Upper lobe of left lung (tissue), 6 donors: ENCODE measurements around the gene RAD51C. TPM values are rescaled to one million over a fixed set of nuclear protein-coding genes. Genes with fewer than 3 reads are reported as not detected.
A peak's percentile ranks its signal among the peaks of the same experiment; 100 is the strongest.

Experiments
- ATAC-seq, 2 donors: fragments of 200-7000 bp; cut with Tn5 transposase; one replicate each; pipeline ENCODE4 v1.9.1; 2022; ENCODE audit warnings: mild to moderate bottlenecking in 2 of 2, moderate library complexity in 2 of 2; ENCODE audit not compliant: low FRiP score in 2 of 2
- DNase-seq, 2 donors: peaks; one replicate each; pipeline ENCODE4 v3.0.0-alpha.2; 2019 to 2020
- H3K27ac ChIP-seq, 4 donors: fragments of 200-600 bp; sonication (generic); one replicate each; pipeline ENCODE4 v1.5.1; 2016 to 2019
- H3K27me3 ChIP-seq, 4 donors: fragments of 200-600 bp; sonication (generic); one replicate each; pipeline ENCODE4 v1.5.1; 2017 to 2019
- H3K36me3 ChIP-seq, 4 donors: fragments of 200-600 bp; sonication (generic); one replicate each; pipeline ENCODE4 v1.5.1; 2016 to 2019
- H3K4me1 ChIP-seq, 4 donors: fragments of 200-600 bp; sonication (generic); one replicate each; pipeline ENCODE4 v1.5.1; 2018 to 2019
- H3K4me3 ChIP-seq, 4 donors: fragments of 200-600 bp; sonication (generic); one replicate each; pipeline ENCODE4 v1.5.1; 2017 to 2019; ENCODE audit warnings: mild to moderate bottlenecking in 2 of 4, moderate library complexity in 1 of 4
- H3K9me3 ChIP-seq, 4 donors: fragments of 200-600 bp; sonication (generic); one replicate each; pipeline ENCODE4 v1.5.1; 2018 to 2019
- EP300 ChIP-seq, 4 donors: sonication (generic); formaldehyde crosslinking; IDR thresholded peaks; one replicate each; pipeline ENCODE4 v1.5.1; 2017; ENCODE audit warnings: antibody characterized with exemption in 4 of 4, control low read depth in 2 of 4
- POLR2A ChIP-seq, 4 donors: fragments of 450-650 bp; IDR thresholded peaks; one replicate each; pipeline ENCODE4 v1.5.1; 2016 to 2017; ENCODE audit warnings: antibody characterized with exemption in 4 of 4, mild to moderate bottlenecking in 2 of 4
- POLR2AphosphoS5 ChIP-seq, 2 donors: sonication (generic); formaldehyde crosslinking; IDR thresholded peaks; one replicate each; pipeline ENCODE4 v1.5.1; 2017; ENCODE audit warnings: antibody characterized with exemption in 2 of 2
- WGBS, 2 donors: methylation state at CpG; one replicate each; pipeline ENCODE4 v1.1.5; 2017 to 2018; 5-methylcytosine and 5-hydroxymethylcytosine counted together
- total RNA-seq, 6 donors: library from RNA; depleted of rRNA in 4 of 6; stranded (reverse); fragments of >200 nt in 4 of 6; gene quantifications; one replicate each; pipeline versions ENCODE4 v1.1.0 to v1.2.1, GENCODE V29; 2016 to 2021
- TF ChIP-seq, protein P1 (sequence below), 6 experiments: fragments of 450-650 bp in 4 of 6; fragments of 200-600 bp in 2 of 6; sonication (generic) in 2 of 6; IDR thresholded peaks; one replicate each; pipeline ENCODE4 v1.5.1; 2016 to 2019; ENCODE audit warnings: antibody characterized with exemption in 6 of 6
- donor health status: DM: no; HTN: no; CAD: no; lungs with moderate emphysema.
- donor health status: DM: no; HTN: yes; CAD: no; lungs with severe emphysema.

Gene RAD51C
- total RNA-seq, 6 donors from 2014 or later = 10.9 to 21.0 (median 15.9) TPM

DNA sequence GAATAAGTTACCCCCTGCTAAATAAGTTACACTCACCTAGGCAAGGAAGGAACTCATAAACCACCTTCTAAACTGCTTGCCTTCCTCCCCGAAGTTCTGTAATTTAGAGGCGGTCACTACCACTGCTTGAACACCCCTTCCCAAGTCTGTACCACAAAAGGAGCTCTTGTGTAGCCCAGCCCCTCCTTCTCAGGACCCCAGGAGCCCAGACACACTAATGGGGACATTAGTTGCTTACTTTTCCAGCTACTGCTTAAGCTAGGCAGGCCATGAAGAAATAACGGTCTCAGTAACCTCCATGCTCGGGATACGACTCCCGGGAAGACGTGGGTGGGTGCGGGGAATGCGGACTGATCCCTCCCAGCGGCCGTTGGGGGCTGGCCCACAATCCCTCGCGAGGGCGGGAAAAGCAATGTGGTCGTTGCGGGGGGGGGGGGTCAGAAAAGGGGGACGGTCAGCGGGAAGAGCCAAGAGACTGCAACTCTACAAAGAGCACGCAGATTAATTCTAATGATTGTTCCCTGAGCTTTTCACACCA is 632 bp upstream of the RAD51C start, which contains the start of gene TEX14:
Gene TEX14, minus strand, starts transcription at position 345 of the 538 bp plus-strand sequence. CDS start 40,044 bp downstream, outside the sequence.
- Histone ChIP-seq H3K27me3 (no peaks in the 10 kb centered on the region), H3K36me3 (peaks cover 0 to 7% (median 0%) of the 10 kb centered on the region in 4 donors), H3K4me3 (peak within 1 kb of the TSS; percentile 41 to 76 (median 72)), H3K9me3 (no peaks in the 10 kb centered on the region), H3K27ac (peak within 1 kb of the TSS; percentile 70 to 88 (median 82)), H3K4me1 (peaks cover 9 to 23% (median 14%) of the 10 kb centered on the region in 4 donors)
- ATAC-seq (no peak), DNase-seq (peak in 1 of 2 donors; percentile 55)
- no peak for TF ChIP-seq EP300 (IDR thresholded peaks at IDR 0.05)
- no peak for TF ChIP-seq POLR2AphosphoS5 (IDR thresholded peaks at IDR 0.05)
- no peak for TF ChIP-seq POLR2A (IDR thresholded peaks at IDR 0.05)
- TF ChIP-seq, protein P1, sequence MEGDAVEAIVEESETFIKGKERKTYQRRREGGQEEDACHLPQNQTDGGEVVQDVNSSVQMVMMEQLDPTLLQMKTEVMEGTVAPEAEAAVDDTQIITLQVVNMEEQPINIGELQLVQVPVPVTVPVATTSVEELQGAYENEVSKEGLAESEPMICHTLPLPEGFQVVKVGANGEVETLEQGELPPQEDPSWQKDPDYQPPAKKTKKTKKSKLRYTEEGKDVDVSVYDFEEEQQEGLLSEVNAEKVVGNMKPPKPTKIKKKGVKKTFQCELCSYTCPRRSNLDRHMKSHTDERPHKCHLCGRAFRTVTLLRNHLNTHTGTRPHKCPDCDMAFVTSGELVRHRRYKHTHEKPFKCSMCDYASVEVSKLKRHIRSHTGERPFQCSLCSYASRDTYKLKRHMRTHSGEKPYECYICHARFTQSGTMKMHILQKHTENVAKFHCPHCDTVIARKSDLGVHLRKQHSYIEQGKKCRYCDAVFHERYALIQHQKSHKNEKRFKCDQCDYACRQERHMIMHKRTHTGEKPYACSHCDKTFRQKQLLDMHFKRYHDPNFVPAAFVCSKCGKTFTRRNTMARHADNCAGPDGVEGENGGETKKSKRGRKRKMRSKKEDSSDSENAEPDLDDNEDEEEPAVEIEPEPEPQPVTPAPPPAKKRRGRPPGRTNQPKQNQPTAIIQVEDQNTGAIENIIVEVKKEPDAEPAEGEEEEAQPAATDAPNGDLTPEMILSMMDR (IDR thresholded peaks at IDR 0.05) = no peak
- WGBS, 2 donors = 86% methylated on average over 18 to 19 of the region's 19 CpGs

DNA sequence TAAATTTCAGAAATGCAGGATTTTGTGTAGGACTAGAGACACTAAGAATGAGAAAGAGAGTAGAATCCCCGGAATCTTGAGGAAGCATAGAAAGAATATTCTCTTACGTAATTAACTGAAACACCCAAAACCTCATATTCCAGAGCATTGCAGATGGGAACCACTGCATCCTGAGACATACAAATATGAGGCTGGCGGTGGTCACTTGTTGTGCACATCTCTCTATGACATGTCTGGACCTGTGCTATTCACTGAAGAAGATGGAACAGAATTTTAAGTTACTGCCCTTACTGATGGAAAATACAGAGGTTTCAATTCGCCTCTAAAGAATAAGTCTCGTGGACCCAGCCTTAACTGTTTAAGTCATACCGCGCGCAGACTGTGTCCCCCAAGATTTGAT is 806 bp downstream of the RAD51C start:
- Histone ChIP-seq H3K27me3 (no peaks in the 10 kb centered on the region), H3K4me3 (peak overlapping the region in 3 of 4 donors; percentile 72 to 76 (median 72)), H3K36me3 (peaks cover 0 to 10% (median 0%) of the 10 kb centered on the region in 4 donors), H3K9me3 (no peaks in the 10 kb centered on the region), H3K27ac (peak overlapping the region; percentile 70 to 88 (median 82)), H3K4me1 (peaks cover 9 to 23% (median 14%) of the 10 kb centered on the region in 4 donors)
- ATAC-seq = no peak
- no peak for TF ChIP-seq EP300 (IDR thresholded peaks at IDR 0.05)
- TF ChIP-seq, protein P1 (IDR thresholded peaks at IDR 0.05) = no peak
- no peak for TF ChIP-seq POLR2A (IDR thresholded peaks at IDR 0.05)
- TF ChIP-seq POLR2AphosphoS5 (IDR thresholded peaks at IDR 0.05) = no peak
- WGBS, 2 donors = 70 to 77% methylated on average over 8 of the region's 8 CpGs
- DNase-seq = no peak

DNA sequence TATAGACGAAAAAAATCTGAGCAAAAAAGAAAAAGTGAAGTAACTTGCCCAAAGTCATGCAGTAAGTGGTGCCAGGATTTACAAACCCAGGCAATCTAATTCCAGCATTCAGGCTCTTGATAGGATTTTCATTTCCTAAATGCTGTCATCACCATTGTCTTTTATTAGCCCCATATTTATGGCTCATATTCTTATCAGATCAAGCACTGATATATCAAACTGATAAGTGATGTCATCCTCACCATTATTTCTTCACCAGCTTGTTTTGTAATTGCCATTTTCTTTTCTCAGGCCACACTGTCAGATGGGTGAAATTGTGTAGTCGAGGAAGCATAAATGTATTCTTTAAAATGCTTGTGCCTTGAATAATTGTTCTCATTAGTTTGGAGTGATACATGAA is 1.3 kb downstream of the RAD51C start:
- WGBS, 2 donors = 69 to 85% methylated on average over 2 of the region's 2 CpGs
- no peak for DNase-seq
- Histone ChIP-seq H3K36me3 (peaks cover 0 to 10% (median 0%) of the 10 kb centered on the region in 4 donors), H3K27ac (no peak overlapping the region), H3K4me3 (no peak overlapping the region), H3K4me1 (peaks cover 9 to 23% (median 14%) of the 10 kb centered on the region in 4 donors), H3K9me3 (no peaks in the 10 kb centered on the region), H3K27me3 (no peaks in the 10 kb centered on the region)
- TF ChIP-seq EP300 (IDR thresholded peaks at IDR 0.05) = no peak
- TF ChIP-seq, protein P1 (IDR thresholded peaks at IDR 0.05) = no peak
- no peak for TF ChIP-seq POLR2A (IDR thresholded peaks at IDR 0.05)
- TF ChIP-seq POLR2AphosphoS5 (IDR thresholded peaks at IDR 0.05) = no peak
- no peak for ATAC-seq

DNA sequence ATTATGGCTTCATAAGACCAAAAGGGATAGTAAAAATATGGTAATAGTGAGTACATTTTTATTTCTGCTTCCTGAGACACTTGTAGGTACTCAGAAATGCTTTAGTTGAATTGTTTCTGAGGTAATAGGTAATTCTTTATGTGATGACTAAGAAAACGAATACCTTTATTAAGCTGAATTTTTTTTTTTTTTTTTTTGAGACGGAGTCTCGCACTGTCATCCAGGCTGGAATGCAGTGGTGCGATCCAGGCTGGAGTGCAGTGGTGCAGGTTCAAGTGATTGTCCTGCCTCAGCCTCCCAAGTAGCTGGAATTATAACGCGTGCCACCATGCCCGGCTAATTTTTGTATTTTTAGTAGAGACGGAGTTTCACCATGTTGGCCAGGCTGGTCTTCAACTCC is 1.9 kb downstream of the RAD51C start:
- H3K9me3 ChIP-seq = no peaks in the 10 kb centered on the region
- no peak overlapping the region for H3K4me3 ChIP-seq
- H3K27me3 ChIP-seq = no peaks in the 10 kb centered on the region
- DNase-seq (no peak), ATAC-seq (no peak)
- H3K4me1 ChIP-seq = peaks cover 9 to 23% (median 14%) of the 10 kb centered on the region in 4 donors
- WGBS, 2 donors = 93% methylated on average over 8 of the region's 8 CpGs
- TF ChIP-seq, protein P1 (IDR thresholded peaks at IDR 0.05) = no peak
- TF ChIP-seq POLR2AphosphoS5 (IDR thresholded peaks at IDR 0.05) (no peak), EP300 (IDR thresholded peaks at IDR 0.05) (no peak), POLR2A (IDR thresholded peaks at IDR 0.05) (no peak)
- peaks cover 0 to 14% (median 0%) of the 10 kb centered on the region in 4 donors for H3K36me3 ChIP-seq
- H3K27ac ChIP-seq = no peak overlapping the region

DNA sequence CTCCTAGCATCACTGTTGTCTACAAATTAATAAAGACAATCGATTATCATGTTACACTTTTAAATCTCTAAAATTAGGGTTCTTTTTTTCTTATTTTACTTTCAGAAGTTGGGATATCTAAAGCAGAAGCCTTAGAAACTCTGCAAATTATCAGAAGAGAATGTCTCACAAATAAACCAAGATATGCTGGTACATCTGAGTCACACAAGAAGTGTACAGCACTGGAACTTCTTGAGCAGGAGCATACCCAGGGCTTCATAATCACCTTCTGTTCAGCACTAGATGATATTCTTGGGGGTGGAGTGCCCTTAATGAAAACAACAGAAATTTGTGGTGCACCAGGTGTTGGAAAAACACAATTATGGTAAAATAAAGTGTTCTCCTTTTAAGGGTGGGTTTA is 2.4 kb downstream of the RAD51C start:
- Histone ChIP-seq H3K4me1 (peaks cover 9 to 23% (median 14%) of the 10 kb centered on the region in 4 donors), H3K9me3 (no peaks in the 10 kb centered on the region), H3K27me3 (no peaks in the 10 kb centered on the region), H3K4me3 (no peak overlapping the region), H3K27ac (no peak overlapping the region), H3K36me3 (peaks cover 0 to 14% (median 1%) of the 10 kb centered on the region in 4 donors)
- DNase-seq = no peak
- 94 to 95% methylated on average over 1 of the region's 1 CpG for WGBS, 2 donors
- TF ChIP-seq EP300 (IDR thresholded peaks at IDR 0.05) = no peak
- TF ChIP-seq, protein P1 (IDR thresholded peaks at IDR 0.05) = no peak
- TF ChIP-seq POLR2AphosphoS5 (IDR thresholded peaks at IDR 0.05) = no peak
- no peak for TF ChIP-seq POLR2A (IDR thresholded peaks at IDR 0.05)
- no peak for ATAC-seq
